HG02973 (cell line): ENCODE results near the gene SOX30.

Experiments used
- ATAC-seq: cut with Tn5 transposase; IDR thresholded peaks from one replicate; pipeline ENCODE4 v1.9.1; 2021; ENCODE audit warnings: moderate library complexity; ENCODE audit not compliant: unreplicated experiment

Gene SOX30

GRCh38 chr5:157578079-157578780 lies 74.0 kb downstream of the SOX30 start:
- ATAC-seq, result no peak

- no peak for ATAC-seq
Measured at GRCh38 chr5:157576678-157577077, 75.6 kb downstream of the SOX30 start.
